ENCODE measurements around the gene RNASE13. TPM values are rescaled to one million over a fixed set of nuclear protein-coding genes. Genes with fewer than 3 reads are reported as not detected.

The RNASE13 gene
- total RNA-seq, 4 donors from 2014 or later = not detected

- Histone ChIP-seq H3K9me3 (no peaks in the 10 kb centered on the region), H3K27ac (peak overlapping the region; percentile 78 to 95 (median 92)), H3K4me3 (peak overlapping the region in 1 of 2 donors; percentile 74), H3K36me3 (peaks cover 0 to 11% of the 10 kb centered on the region in 2 donors), H3K27me3 (no peaks in the 10 kb centered on the region), H3K4me1 (peaks cover 0 to 51% (median 17%) of the 10 kb centered on the region in 3 donors)
- TF ChIP-seq POLR2A (IDR thresholded peaks at IDR 0.05) = no peak
- no peak for TF ChIP-seq POLR2AphosphoS5 (IDR thresholded peaks at IDR 0.05)
- 39% methylated on average over 2 of the region's 7 CpGs; no CpG with 5 or more reads in 1 of the 2 donors for WGBS, 2 donors (ENCODE audit: low coverage in 1 of 2)
- ATAC-seq = no peak
Observed at GRCh38 chr14:21026274-21026987, 8.2 kb downstream of the RNASE13 start.

DNA sequence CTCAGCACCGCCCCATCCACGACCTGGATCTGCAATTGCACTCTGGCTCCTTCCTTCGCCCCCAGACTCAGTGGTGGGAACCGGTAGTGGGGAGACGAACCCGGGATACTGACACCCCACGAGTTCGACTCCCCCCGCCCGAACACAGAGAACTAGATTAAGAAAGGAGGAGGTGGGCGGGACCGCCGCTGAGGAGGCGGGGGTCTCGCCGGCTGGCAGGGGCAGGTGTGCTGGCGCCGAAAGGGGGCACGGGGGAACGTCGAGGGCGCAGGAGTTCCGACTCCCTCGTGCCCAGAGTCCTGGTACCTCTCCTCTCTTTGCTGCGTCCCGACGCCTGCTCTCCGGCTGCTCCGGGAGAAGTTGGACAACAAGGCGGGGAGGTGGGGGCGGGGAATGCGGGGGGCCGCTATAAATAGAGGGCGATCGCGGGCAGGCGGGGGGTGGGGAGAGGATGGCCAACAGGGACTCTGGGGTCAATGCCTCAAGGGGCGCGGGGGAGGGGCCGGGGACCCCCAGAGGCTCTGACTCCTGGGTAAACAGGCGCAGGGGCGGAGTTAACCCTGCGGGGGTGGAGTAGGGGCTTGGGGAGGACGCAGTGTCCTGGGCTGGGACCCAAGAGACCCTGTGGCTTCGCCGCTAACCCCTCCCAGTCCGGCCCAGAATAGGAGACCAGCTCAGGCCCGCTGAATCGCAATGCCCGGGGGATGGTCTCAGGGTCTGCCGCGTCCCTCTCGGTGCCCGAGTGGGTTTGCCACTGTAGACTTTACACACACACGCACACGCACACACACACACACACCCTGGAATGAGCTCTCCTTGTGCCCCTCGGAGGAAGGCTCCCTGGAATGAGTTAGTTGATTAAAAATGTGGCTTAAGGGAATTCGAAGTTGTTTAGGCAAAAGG, 9.0 kb downstream of the RNASE13 start:
- peak overlapping the region; percentile 74 to 77 for H3K4me3 ChIP-seq
- peaks cover 0 to 19% of the 10 kb centered on the region in 2 donors for H3K36me3 ChIP-seq
- H3K27ac ChIP-seq = peak overlapping the region; percentile 78 to 95 (median 92)
- ATAC-seq = peak; percentile 71
- H3K27me3 ChIP-seq = no peaks in the 10 kb centered on the region
- peaks cover 0 to 60% (median 17%) of the 10 kb centered on the region in 3 donors for H3K4me1 ChIP-seq
- no peaks in the 10 kb centered on the region for H3K9me3 ChIP-seq
- peak; percentile 3 for TF ChIP-seq POLR2AphosphoS5 (IDR thresholded peaks at IDR 0.05)
- no peak for TF ChIP-seq EP300 (IDR thresholded peaks at IDR 0.05)
- TF ChIP-seq POLR2A (IDR thresholded peaks at IDR 0.05) = peak; percentile 19 to 21
- 18% methylated on average over 2 of the region's 58 CpGs; no CpG with 5 or more reads in 1 of the 2 donors for WGBS, 2 donors (ENCODE audit: low coverage in 1 of 2)

GRCh38 chr14:21024585-21025370, 9.8 kb downstream of the RNASE13 start, which contains the start of gene NDRG2:
TSS of gene NDRG2 (minus strand) at chr14:21025061. CDS start at chr14:21023315, 1,746 bp downstream.
- H3K36me3 ChIP-seq = peaks cover 0 to 27% of the 10 kb centered on the region in 2 donors
- H3K27me3 ChIP-seq = no peaks in the 10 kb centered on the region
- H3K9me3 ChIP-seq = no peaks in the 10 kb centered on the region
- 0% methylated on average over 7 of the region's 72 CpGs; no CpG with 5 or more reads in 1 of the 2 donors for WGBS, 2 donors (ENCODE audit: low coverage in 1 of 2)
- H3K4me1 ChIP-seq = peaks cover 0 to 65% (median 17%) of the 10 kb centered on the region in 3 donors
- peak; percentile 87 for ATAC-seq
- peak within 1 kb of the TSS; percentile 78 to 95 (median 92) for H3K27ac ChIP-seq
- TF ChIP-seq POLR2AphosphoS5 (IDR thresholded peaks at IDR 0.05) (peak; percentile 37), EP300 (IDR thresholded peaks at IDR 0.05) (no peak), POLR2A (IDR thresholded peaks at IDR 0.05) (peak; percentile 21 to 32)
- H3K4me3 ChIP-seq = peak within 1 kb of the TSS; percentile 74 to 77

- ATAC-seq = no peak
- Histone ChIP-seq H3K36me3 (peaks cover 0 to 35% of the 10 kb centered on the region in 2 donors), H3K27me3 (no peaks in the 10 kb centered on the region), H3K4me1 (peaks cover 0 to 73% (median 17%) of the 10 kb centered on the region in 3 donors), H3K9me3 (no peaks in the 10 kb centered on the region), H3K27ac (peak overlapping the region; percentile 78 to 95 (median 92)), H3K4me3 (peak overlapping the region; percentile 74 to 77)
- no peak for TF ChIP-seq CTCF (IDR thresholded peaks at IDR 0.05)
- WGBS, 2 donors (ENCODE audit: low coverage in 1 of 2) = 11 to 100% methylated on average over 1 to 9 of the region's 17 CpGs
Observed at GRCh38 chr14:21023817-21024584, 10.6 kb downstream of the RNASE13 start.

GRCh38 chr14:21023174-21023573, 11.4 kb downstream of the RNASE13 start:
- no peaks in the 10 kb centered on the region for H3K27me3 ChIP-seq
- H3K36me3 ChIP-seq = peaks cover 0 to 43% of the 10 kb centered on the region in 2 donors
- WGBS, 2 donors (ENCODE audit: low coverage in 1 of 2) = 33 to 43% methylated on average over 1 to 5 of the region's 7 CpGs
- H3K4me3 ChIP-seq = peak overlapping the region; percentile 74 to 77
- H3K9me3 ChIP-seq = no peaks in the 10 kb centered on the region
- H3K27ac ChIP-seq = peak overlapping the region; percentile 78 to 95 (median 92)
- H3K4me1 ChIP-seq = peaks cover 0 to 79% (median 17%) of the 10 kb centered on the region in 3 donors
- no peak for ATAC-seq
- TF ChIP-seq CTCF (IDR thresholded peaks at IDR 0.05) = no peak
- no peak for TF ChIP-seq POLR2AphosphoS5 (IDR thresholded peaks at IDR 0.05)
- TF ChIP-seq EP300 (IDR thresholded peaks at IDR 0.05) = no peak
- TF ChIP-seq POLR2A (IDR thresholded peaks at IDR 0.05) = no peak
